Lung (tissue), 12 donors: Measurements from ENCODE around the gene ALK. TPM values are rescaled to one million over a fixed set of nuclear protein-coding genes. Genes with fewer than 3 reads are reported as not detected.

Experiments
- ATAC-seq: fragments of 200-7000 bp; cut with Tn5 transposase; one replicate; pipeline ENCODE4 v1.9.1; 2020; ENCODE audit warnings: moderate number of reproducible peaks; ENCODE audit not compliant: insufficient read depth, low FRiP score
- DNase-seq, 3 donors: peaks; one replicate each; pipeline ENCODE4 v3.0.0-alpha.2; 2013 to 2017
- H3K27ac ChIP-seq, 2 donors: one replicate each; pipeline ENCODE4 v1.5.1; 2013; ENCODE audit warnings: mild to moderate bottlenecking in 2 of 2, moderate library complexity in 2 of 2, control low read depth in 1 of 2, inconsistent platforms in 1 of 2, low read depth in 1 of 2, low read length in 1 of 2
- H3K27me3 ChIP-seq, 3 donors: one replicate each; pipeline ENCODE4 v1.5.1; 2013; ENCODE audit warnings: low read length in 2 of 3; ENCODE audit not compliant: control insufficient read depth in 3 of 3, insufficient read depth in 3 of 3
- H3K36me3 ChIP-seq, 4 donors: one replicate each; pipeline ENCODE4 v1.5.1; 2013; ENCODE audit warnings: low read length in 4 of 4, mild to moderate bottlenecking in 1 of 4, moderate library complexity in 1 of 4; ENCODE audit not compliant: control insufficient read depth in 4 of 4, insufficient read depth in 4 of 4
- H3K4me1 ChIP-seq, 5 donors: one replicate each; pipeline ENCODE4 v1.5.1; 2013; ENCODE audit warnings: low read length in 5 of 5, mild to moderate bottlenecking in 2 of 5, moderate library complexity in 1 of 5; ENCODE audit not compliant: control insufficient read depth in 5 of 5, insufficient read depth in 5 of 5
- H3K4me3 ChIP-seq: one replicate; pipeline ENCODE4 v1.5.1; 2013; ENCODE audit warnings: mild to moderate bottlenecking, control low read depth, moderate library complexity
- H3K9ac ChIP-seq, 2 donors: one replicate each; pipeline ENCODE4 v1.5.1; 2013; ENCODE audit warnings: low read length in 2 of 2, control low read depth in 1 of 2; ENCODE audit not compliant: insufficient read depth in 1 of 2
- H3K9me3 ChIP-seq, 4 donors: one replicate each; pipeline ENCODE4 v1.5.1; 2013; ENCODE audit warnings: low read length in 3 of 4, mild to moderate bottlenecking in 1 of 4, moderate library complexity in 1 of 4; ENCODE audit not compliant: control insufficient read depth in 4 of 4, insufficient read depth in 3 of 4
- CTCF ChIP-seq: IDR thresholded peaks from 2 replicates; pipeline ENCODE4 v1.5.1; 2012; ENCODE audit warnings: mild to moderate bottlenecking; ENCODE audit errors: control extremely low read depth, extremely low read depth
- WGBS, 2 donors: extraction: QIAGEN DNeasy Blood & Tissue Kit; methylation state at CpG; one replicate each; pipeline ENCODE4 v1.1.7; 2013; 5-methylcytosine and 5-hydroxymethylcytosine counted together
- polyA plus RNA-seq, 2 donors: library from polyadenylated mRNA; stranded (reverse); fragments of 200-250 nt; gene quantifications; one replicate each; pipeline ENCODE4 v1.2.1, GENCODE V29; 2013
- total RNA-seq, 2 donors: library from RNA; depleted of rRNA in 1 of 2; stranded (reverse); fragments of >200 nt in 1 of 2; gene quantifications; one replicate each; pipeline ENCODE4 v1.2.1, GENCODE V29; 2014 to 2021
- donor health status: control.
- donor health status: control.
- donor health status: Bipolar disorder and iron deficiency.
- donor health status: healthy.
- donor health status: DM: yes; HTN: yes; CAD: no.

ALK gene
- total and polyA plus RNA-seq, 4 donors, result 0.09 to 0.25 (median 0.10) TPM; not detected in 1

GRCh38 chr2:29703336-29703735, 218.1 kb downstream of the ALK start:
- 78 to 84% methylated on average over 1 of the region's 1 CpG for WGBS, 2 donors

GRCh38 chr2:29702276-29702675, 219.1 kb downstream of the ALK start:
- Histone ChIP-seq H3K9ac (no peak overlapping the region), H3K27me3 (no peaks in the 10 kb centered on the region), H3K4me3 (no peak overlapping the region), H3K36me3 (no peaks in the 10 kb centered on the region), H3K4me1 (no peaks in the 10 kb centered on the region), H3K27ac (no peak overlapping the region), H3K9me3 (peaks cover 0 to 1% (median 0%) of the 10 kb centered on the region in 4 donors)
- 74 to 89% methylated on average over 2 of the region's 2 CpGs for WGBS, 2 donors
- ATAC-seq, result no peak
- no peak for DNase-seq
- TF ChIP-seq CTCF, result no peak

More at GRCh38 chr2:29703336-29703735, 218.1 kb downstream of the ALK start:
- H3K27ac ChIP-seq, result no peak overlapping the region
- ATAC-seq (no peak), DNase-seq (no peak)
- H3K4me3 ChIP-seq, result no peak overlapping the region
- no peaks in the 10 kb centered on the region for H3K27me3 ChIP-seq
- no peaks in the 10 kb centered on the region for H3K36me3 ChIP-seq
- no peak overlapping the region for H3K9ac ChIP-seq
- no peak for TF ChIP-seq CTCF
- H3K9me3 ChIP-seq, result peaks cover 0 to 1% (median 0%) of the 10 kb centered on the region in 4 donors
- no peaks in the 10 kb centered on the region for H3K4me1 ChIP-seq

GRCh38 chr2:29700560-29700959, 220.8 kb downstream of the ALK start:
- Histone ChIP-seq H3K27ac (no peak overlapping the region), H3K36me3 (no peaks in the 10 kb centered on the region), H3K9me3 (peaks cover 0 to 1% (median 0%) of the 10 kb centered on the region in 4 donors), H3K27me3 (no peaks in the 10 kb centered on the region), H3K9ac (no peak overlapping the region), H3K4me1 (no peaks in the 10 kb centered on the region), H3K4me3 (no peak overlapping the region)
- no peak for TF ChIP-seq CTCF
- ATAC-seq (no peak), DNase-seq (no peak)
- WGBS, 2 donors, result 76% methylated on average over 2 of the region's 2 CpGs

- no peak overlapping the region for H3K4me3 ChIP-seq
- H3K9ac ChIP-seq, result no peak overlapping the region
- DNase-seq (no peak), ATAC-seq (no peak)
- no peak for TF ChIP-seq CTCF
- no peaks in the 10 kb centered on the region for H3K9me3 ChIP-seq
- no peaks in the 10 kb centered on the region for H3K36me3 ChIP-seq
- WGBS, 2 donors, result 62 to 80% methylated on average over 4 of the region's 4 CpGs
- no peak overlapping the region for H3K27ac ChIP-seq
- no peaks in the 10 kb centered on the region for H3K27me3 ChIP-seq
- H3K4me1 ChIP-seq, result no peaks in the 10 kb centered on the region
Observed at GRCh38 chr2:29699045-29699444, 222.3 kb downstream of the ALK start.
